H1 (cell line): Measurements from ENCODE around the gene STAG1. TPM values are rescaled to one million over a fixed set of nuclear protein-coding genes. Genes with fewer than 3 reads are reported as not detected.

ENCODE experiments used
- CBX5 ChIP-seq: fragments of 300-800, 300-1000 bp; sonication (generic); IDR thresholded peaks from 2 replicates; pipeline ENCODE4 v1.7.1; 2016; ENCODE audit warnings: antibody characterized with exemption, low read length, low read depth
- EP300 ChIP-seq, 2 experiments: IDR thresholded peaks; 1 replicate in 1 of 2; 2 replicates in 1 of 2; pipeline ENCODE4 v1.6.1; 2011 to 2012; ENCODE audit warnings: low read depth in 2 of 2, low read length in 2 of 2, mild to moderate bottlenecking in 2 of 2, borderline replicate concordance in 1 of 2, inconsistent platforms in 1 of 2, moderate library complexity in 1 of 2
- HDAC2 ChIP-seq, 2 experiments: fragments of 300-600 bp in 1 of 2; sonication (generic) in 1 of 2; IDR thresholded peaks; 2 replicates each; pipeline ENCODE4 v1.6.1; 2011 to 2012; ENCODE audit warnings: low read depth in 2 of 2, low read length in 2 of 2, mild to moderate bottlenecking in 2 of 2, moderate library complexity in 2 of 2, borderline replicate concordance in 1 of 2, inconsistent platforms in 1 of 2
- NRF1 ChIP-seq: IDR thresholded peaks from 2 replicates; pipeline ENCODE4 v1.6.1; 2011; ENCODE audit warnings: mild to moderate bottlenecking, low read depth, low read length, improper control_type of control experiment
- RXRA ChIP-seq: IDR thresholded peaks from 2 replicates; pipeline ENCODE4 v1.6.1; 2011; ENCODE audit warnings: low read depth, mild to moderate bottlenecking, low read length, moderate library complexity; ENCODE audit not compliant: insufficient read depth
- TAF1 ChIP-seq: IDR thresholded peaks from 2 replicates; pipeline ENCODE4 v1.6.1; 2011; ENCODE audit warnings: mild to moderate bottlenecking, low read depth, low read length
- polyA plus RNA-seq, 7 experiments: library from polyadenylated mRNA; depleted of rRNA in 3 of 7; stranded (reverse) in 5 of 7; unstranded in 2 of 7; fragments of >200 nt in 5 of 7; fragments of 200-250 nt in 2 of 7; gene quantifications; 1 replicate in 5 of 7; 2 replicates in 1 of 7; 4 replicates in 1 of 7; pipeline versions ENCODE4 v1.2.1 to v1.2.3, GENCODE V29; 2011 to 2013; ENCODE audit warnings: missing spikeins in 2 of 7, mixed read lengths in 2 of 7
- total RNA-seq: library from RNA; stranded (reverse); fragmentation: NEBNext Ultra II Directional; extraction: Animal tissue kit (Norgen Biotek cat#: 25700); gene quantifications from 2 replicates; pipeline ENCODE4 v1.2.1, GENCODE V29; 2021

The STAG1 gene
- total and polyA plus RNA-seq, 2 of the 8 experiments (the other 6 are each of a cell fraction or from before 2014, with no cell fraction given) = 4.6 to 23.4 TPM

DNA sequence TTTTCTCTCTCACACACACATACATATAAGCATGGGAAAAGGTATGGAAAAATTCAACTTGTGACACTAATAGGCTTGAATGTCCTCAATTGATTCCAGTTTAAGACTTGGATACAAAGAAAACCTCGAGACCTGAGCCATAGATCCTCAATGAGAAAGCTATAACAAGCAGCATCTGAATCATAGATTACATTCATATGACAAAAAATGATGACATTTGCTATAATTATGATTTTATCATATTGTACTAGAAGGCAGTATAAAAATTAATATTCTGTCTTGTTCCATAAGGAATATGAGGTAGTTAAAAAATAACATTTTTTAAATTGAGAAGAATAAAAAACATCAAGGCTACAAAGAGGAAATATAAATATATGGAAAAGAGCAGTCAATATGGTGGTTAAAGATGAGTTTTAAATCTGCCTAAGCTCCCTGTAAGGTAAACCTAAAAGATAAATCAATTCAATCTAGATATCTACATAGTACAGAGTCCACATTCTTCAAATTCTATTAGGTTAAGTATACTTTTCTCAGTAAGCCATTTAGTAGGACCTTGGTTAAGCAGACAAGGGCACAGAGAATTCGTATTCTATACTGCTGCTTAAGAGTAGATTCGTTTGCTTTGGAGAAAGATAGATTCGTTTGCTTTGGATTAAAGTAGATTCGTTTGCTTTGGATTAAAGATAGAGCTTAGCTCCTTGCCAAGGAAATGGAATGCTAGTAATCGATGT is 175.7 kb downstream of the STAG1 start (continued):
- TF ChIP-seq CBX5 = no peak
- TF ChIP-seq TAF1 = no peak
- no peak for TF ChIP-seq HDAC2 (IDR thresholded peaks at IDR 0.05; ENCODE audit: borderline replicate concordance in 1 of 2, low read depth in 2 of 2, low read length in 2 of 2)
- no peak for TF ChIP-seq NRF1
- no peak for TF ChIP-seq RXRA
- TF ChIP-seq EP300 (IDR thresholded peaks at IDR 0.05; ENCODE audit: borderline replicate concordance in 1 of 2, low read depth in 2 of 2, low read length in 2 of 2) = no peak
